T-helper 2 cell treated with Interferon-gamma antibody and Interleukin-4, amounts not matched to agents 5 μg/mL and 100 μg/mL, for 36 hours (primary cell): ENCODE measurements around the gene CUL4A.
"Not testable (repeated sequence)": the region's sequence is repeated elsewhere in the genome, so short reads cannot be mapped to it uniquely, and the experiment has no call there.

Experiments used
- DNase-seq: peaks from one replicate; pipeline ENCODE4 v3.0.0; 2021; ENCODE audit warnings: low spot score
- H3K27ac Mint-ChIP-seq: one replicate; pipeline ENCODE4 v1.8.0; 2021; ENCODE audit warnings: mild to moderate bottlenecking, mixed read lengths
- H3K27me3 Mint-ChIP-seq: one replicate; pipeline ENCODE4 v1.8.0; 2021; ENCODE audit warnings: low read depth, mixed read lengths
- H3K36me3 Mint-ChIP-seq: one replicate; pipeline ENCODE4 v1.8.0; 2021; ENCODE audit warnings: low read depth, mixed read lengths
- H3K4me1 Mint-ChIP-seq: one replicate; pipeline ENCODE4 v1.8.0; 2021; ENCODE audit warnings: low read depth, mixed read lengths
- H3K4me3 Mint-ChIP-seq: one replicate; pipeline ENCODE4 v1.8.0; 2022; ENCODE audit warnings: mild to moderate bottlenecking, moderate library complexity, mixed read lengths
- H3K9me3 Mint-ChIP-seq: one replicate; pipeline ENCODE4 v1.8.0; 2021; ENCODE audit warnings: mixed read lengths

CUL4A gene

DNA sequence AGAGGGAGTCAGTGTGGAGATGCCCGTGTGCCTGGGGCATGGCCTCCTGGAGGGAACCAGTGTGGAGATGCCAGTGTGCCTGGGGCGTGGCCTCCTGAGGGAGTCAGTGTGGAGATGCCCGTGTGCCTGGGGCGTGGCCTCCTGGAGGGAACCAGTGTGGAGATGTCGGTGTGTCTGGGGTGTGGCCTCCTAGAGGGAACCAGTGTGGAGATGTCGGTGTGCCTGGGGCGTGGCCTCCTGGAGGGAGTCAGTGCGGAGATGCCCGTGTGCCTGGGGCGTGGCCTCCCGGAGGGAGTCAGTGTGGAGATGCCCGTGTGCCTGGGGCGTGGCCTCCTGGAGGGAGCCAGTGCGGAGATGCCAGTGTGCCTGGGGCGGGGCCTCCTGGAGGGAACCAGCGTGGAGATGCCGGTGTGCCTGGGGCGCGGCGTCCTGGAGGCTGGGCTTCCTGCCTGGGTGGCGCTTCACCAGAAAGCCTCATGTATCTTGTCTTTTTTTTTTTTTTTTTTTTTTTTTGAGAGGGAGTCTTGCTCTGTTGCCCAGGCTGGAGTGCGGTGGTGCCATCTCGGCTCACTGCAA, 105.6 kb downstream of the CUL4A start:
- H3K27me3 Mint-ChIP-seq, H3K9me3 Mint-ChIP-seq, H3K4me3 Mint-ChIP-seq, DNase-seq, H3K4me1 Mint-ChIP-seq: not testable (repeated sequence)
- peaks cover 16% of the 10 kb centered on the region for H3K36me3 Mint-ChIP-seq
- peak overlapping the region; percentile 45 for H3K27ac Mint-ChIP-seq

DNA sequence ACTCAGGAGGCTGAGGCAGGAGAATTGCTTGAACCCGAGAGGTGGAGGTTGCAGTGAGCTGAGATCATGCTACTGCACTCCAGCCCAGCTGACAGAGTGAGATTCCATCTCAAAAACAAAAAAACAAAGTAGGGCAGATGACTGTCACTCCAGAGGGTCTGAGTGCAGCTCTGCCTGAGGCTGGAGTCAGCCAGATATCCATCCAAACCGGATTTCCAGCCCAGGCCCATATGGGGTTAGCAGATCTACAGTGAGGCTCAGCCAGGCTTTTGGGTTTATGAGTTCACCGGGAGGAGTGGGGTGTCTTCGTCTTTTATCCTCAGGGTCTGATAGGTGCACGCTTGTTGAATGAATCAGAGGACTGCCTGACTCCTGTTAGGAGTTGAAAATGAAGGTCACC, 106.6 kb downstream of the CUL4A start:
- Mint-ChIP-seq H3K4me1 (no peaks in the 10 kb centered on the region), H3K4me3 (no peak overlapping the region), H3K27ac (no peak overlapping the region), H3K9me3 (no peaks in the 10 kb centered on the region), H3K36me3 (peaks cover 17% of the 10 kb centered on the region), H3K27me3 (no peaks in the 10 kb centered on the region)
- no peak for DNase-seq
